Measurements from ENCODE around the gene SLC7A6OS.

The SLC7A6OS gene

DNA sequence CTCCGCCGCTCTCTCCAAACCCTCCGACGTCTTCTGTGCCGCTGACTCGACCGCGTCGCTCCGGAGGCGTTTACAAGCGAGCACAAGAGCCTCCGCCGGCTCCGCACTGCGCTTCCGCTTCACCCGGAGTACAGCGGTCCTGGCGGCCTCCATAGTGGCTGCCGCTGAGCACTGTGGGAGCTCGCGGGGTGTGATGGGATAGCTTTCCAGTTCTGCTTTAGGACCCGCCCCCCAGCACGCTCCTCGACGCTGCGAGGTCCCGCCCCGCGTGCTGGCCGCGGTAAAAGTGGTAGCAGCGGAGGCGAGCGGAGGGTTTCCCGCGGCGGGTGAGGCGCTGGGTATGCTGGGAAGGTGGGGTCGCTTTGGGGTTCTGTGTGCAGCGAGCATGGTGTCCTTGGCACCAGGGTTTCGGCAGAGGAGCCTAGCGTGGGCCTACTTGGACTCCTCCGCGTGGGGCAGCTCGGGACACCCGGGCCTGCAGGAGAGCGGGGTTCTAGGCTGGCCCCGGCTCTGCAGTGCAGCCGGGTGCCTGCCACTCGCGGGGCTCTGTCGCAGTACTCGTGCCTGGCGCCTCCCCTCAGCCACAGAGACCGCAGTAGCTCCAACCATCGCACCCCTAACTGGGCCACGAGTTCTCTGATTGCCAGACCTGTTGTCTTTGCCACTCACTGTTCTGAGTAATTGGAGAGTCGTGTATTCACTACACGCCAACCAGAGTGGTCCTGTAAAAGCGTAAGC lies at the start of gene SLC7A6OS, which contains the start of gene PRMT7:
TSS of gene SLC7A6OS (minus strand) at position 173 of the 738 bp plus-strand sequence. CDS start at position 153, 20 bp downstream.
TSS of gene PRMT7 (plus strand) at position 246 of the 738 bp plus-strand sequence. CDS start 4,961 bp downstream, outside the sequence.
- DNase-seq = peak; percentile 95

DNA sequence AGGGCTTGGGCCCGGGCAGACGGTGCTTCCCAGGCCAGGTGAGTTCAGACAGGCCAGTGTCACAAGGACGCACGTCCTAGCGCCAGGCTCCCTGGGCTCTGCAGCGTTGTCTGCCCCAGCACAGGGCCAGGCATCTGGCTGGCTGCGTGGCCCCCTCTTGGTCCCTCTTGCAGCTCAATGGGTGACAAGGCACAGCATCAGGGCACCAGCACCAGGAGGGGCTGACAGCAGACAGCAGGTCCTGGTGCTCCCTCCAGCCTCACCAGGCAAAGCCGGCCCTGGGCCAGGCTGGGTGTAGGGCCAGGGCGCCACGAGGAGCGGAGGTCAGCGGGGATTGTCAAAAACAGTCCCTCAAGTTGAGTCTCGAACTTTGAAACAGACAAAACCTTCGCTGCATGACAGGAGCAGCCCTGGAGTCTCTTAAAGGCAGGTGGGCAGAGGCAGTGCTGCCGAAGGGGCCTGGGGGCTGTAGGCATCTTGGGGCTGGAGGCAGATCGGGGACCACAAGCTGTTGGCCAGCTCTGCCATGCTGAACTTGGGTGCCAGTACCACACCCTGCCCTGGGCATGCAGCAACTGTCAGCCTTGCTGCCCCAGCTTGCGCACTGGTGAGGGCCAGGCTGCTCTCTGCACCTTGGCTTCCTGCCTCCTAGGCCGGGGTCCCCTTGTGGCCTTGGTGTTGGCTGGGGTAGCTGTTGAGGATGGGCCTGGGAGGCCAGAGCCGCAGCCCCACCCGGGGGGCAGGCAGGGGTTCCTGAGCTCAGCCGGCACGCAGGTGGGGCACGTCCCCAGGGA lies 48.8 kb upstream of the SLC7A6OS start:
- DNase-seq = no peak

GRCh38 chr16:68358951-68359350 lies 48.2 kb upstream of the SLC7A6OS start:
- no peak for DNase-seq

- DNase-seq = no peak
Measured at GRCh38 chr16:68357923-68358322, 47.2 kb upstream of the SLC7A6OS start.

- no peak for DNase-seq
Measured at GRCh38 chr16:68357521-68357922, 46.8 kb upstream of the SLC7A6OS start.

DNA sequence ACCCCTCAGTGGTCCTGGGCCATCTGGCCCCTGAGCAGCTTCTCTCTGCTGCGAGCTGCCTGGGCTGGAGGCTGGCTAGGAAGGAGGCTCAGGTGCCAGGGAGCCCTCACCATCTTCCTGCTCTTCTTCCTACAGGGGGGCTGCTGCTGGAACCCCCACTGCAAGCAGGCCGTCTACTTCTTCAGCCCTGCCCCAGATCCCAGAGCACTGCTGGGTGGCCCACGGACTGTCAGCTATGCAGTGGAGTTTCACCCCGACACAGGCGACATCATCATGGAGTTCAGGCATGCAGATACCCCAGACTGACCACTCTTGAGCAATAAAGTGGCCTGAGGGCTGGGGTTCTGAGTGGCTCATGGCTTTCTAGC lies 46.2 kb upstream of the SLC7A6OS start:
- no peak for DNase-seq

GRCh38 chr16:68356249-68356918 lies 45.6 kb upstream of the SLC7A6OS start:
- no peak for DNase-seq

DNA sequence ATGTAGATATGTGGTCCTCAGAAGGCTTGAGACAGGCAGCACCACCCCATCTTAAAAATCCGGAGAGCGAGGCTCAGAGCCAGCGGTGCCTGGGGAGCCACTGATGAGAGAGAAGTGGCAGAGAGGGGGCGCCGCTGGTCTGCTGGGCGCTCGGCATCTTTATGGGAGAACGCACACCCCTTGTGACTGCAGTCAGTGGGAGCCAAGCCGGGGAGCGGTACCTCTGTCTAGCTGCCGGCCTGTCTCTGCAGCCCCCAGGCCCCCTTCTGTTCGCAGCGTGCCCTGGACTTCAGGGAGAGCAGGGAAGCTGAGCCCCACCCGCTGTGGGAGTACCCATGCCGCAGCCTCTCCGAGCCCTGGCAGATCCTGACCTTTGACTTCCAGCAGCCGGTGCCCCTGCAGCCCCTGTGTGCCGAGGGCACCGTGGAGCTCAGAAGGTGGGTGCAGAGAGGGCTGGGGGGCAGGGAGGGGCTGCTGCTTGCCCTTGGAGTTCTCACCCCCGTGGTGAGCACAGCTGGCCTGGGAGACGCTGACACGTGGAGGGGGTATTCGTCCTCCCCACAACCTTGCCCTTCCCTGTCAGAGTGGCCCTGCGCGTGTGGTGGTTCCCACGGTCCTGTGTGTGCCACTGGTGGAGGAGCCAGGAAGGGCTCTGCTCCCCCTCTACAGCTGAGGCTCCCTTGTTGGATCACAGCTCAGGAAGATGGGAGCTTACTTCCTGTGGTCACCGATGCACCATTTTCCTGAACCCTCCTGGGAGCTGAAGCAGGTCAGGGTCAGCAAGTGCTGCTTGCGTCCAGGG lies 44.9 kb upstream of the SLC7A6OS start:
- DNase-seq = no peak

GRCh38 chr16:68354816-68355215 lies 44.1 kb upstream of the SLC7A6OS start:
- DNase-seq = no peak

DNA sequence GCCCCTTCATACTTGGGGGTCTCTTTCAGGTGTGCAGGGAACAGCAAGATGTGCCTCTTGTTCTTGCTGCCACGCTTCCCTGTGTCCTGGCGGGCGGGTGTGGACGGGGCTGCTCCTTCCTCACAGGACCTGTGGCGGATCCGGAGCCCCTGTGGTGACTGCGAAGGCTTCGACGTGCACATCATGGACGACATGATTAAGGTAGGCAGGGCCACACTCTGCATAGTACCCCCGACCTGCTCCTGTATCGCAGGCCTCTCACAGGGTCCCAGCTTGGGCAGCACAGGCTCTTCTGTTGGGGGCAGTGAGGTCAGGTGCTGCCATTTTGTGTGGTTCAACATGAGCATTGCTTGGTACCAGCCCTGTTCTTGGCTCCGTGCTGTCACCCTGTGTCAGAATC lies 42.6 kb upstream of the SLC7A6OS start:
- DNase-seq = no peak

- DNase-seq = no peak
Measured at GRCh38 chr16:68351991-68352431, 41.3 kb upstream of the SLC7A6OS start.

DNA sequence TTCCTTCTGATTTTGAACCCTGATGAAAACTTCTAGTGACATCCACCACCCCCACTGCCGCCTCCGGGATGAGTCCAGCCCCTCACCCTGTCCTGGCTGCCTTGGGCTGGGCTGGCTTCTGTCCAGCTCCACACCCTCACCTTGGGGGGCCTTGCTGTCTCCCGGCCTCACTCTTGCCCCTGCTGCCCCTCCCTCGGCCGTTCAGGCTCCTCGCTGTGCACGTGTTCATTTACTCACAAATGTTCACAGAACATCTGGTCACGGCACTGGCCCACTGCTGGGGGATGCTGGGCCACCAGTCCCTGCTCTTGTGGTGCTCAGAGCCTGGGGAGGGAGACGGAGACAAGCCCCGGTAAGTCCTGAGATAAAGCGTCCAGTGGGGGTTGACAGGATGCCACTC lies 40.7 kb upstream of the SLC7A6OS start:
- DNase-seq = no peak

DNA sequence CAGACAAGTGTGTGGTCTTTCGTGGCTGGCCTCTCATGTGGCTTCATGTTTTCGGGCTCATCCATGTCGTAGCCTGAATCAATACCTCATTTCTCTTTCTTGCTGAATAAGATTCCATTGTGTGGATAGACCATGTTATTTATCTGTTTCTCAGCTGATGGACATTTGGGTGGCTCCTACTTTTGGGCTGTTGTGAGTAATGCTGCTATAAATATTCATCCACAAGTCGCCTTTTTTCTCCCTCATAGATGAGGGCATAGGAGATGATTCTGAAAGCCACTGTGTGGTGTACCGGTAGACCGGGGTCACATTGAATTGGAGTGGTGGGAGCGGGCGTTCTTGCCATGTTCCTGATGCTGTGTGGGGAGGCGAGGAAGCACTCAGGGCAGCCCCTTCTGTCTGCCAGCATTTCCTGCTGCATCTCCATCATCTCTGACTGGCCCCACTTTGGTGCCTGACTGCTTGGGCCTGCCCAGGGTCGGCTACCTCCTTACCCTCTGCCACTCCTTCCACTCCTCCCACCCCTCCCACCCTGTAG lies 40.1 kb upstream of the SLC7A6OS start:
- no peak for DNase-seq

DNA sequence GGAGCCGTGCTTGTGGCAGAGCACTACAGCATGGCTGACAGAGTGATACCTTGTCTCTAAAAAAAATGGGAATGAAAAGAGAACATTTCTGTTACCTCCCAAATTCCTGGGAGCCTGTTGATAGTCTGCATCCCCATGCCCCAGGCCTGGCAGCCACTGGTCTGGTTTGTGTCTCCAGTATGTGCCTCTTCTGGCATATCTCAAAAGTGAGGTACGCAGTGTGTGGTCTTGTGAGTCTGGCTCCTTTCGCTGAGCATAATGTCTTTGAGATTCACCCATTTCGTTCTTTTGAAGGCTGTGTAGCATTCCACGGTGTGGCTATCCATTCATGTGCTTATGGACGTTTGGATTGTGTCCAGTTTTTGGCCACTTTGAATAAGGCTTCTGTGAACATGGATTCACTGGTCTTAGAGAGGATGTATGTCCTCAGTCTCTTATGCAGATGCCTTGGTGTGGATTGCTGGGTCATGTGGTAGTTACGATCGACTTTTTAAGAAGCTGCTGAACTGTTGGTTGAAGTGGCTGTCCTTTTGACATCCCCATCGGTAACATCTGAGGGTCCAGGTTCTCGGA lies 39.2 kb upstream of the SLC7A6OS start:
- DNase-seq = no peak

DNA sequence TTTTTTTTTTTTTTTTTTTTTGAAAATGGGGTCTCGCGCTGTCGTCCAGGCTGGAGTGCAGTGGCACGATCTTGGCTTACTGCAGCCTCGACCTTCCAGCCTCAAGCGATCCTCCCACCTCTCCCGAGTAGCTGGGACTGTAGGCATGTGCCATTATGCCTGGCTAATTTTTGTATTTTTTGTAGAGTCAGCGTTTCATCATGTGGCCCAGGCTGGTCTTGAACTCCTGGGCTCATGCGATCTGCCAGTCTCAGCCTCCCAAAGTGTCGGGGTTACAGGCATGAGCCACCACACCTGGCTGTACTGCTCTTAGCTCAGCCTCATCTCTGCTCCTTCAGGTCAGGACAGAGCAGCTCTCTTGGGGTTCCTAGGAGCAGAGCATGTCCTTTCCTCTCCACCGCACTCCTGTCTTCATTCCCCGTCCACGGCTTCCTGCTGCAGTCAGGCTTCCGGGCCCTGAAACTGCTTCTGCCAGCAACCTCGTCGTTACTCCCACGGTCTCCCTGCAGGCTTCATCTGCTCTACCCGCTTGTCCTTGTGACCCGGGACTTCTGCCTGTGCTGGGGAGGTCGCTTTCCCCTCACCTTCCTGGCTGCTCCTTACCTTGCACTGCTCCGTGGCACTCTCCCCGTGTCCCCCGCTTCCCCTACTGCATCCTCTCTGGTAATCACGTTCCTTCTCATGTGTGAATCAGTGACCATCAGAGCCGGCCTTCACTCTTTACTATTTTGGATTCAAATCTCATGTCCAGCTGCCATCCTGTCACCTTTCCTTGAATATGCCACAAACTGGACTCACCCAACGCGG lies 38.1 kb upstream of the SLC7A6OS start:
- DNase-seq = no peak

GRCh38 chr16:68347605-68348004 lies 36.9 kb upstream of the SLC7A6OS start:
- no peak for DNase-seq

- no peak for DNase-seq
Measured at GRCh38 chr16:68346892-68347480, 36.2 kb upstream of the SLC7A6OS start.

DNA sequence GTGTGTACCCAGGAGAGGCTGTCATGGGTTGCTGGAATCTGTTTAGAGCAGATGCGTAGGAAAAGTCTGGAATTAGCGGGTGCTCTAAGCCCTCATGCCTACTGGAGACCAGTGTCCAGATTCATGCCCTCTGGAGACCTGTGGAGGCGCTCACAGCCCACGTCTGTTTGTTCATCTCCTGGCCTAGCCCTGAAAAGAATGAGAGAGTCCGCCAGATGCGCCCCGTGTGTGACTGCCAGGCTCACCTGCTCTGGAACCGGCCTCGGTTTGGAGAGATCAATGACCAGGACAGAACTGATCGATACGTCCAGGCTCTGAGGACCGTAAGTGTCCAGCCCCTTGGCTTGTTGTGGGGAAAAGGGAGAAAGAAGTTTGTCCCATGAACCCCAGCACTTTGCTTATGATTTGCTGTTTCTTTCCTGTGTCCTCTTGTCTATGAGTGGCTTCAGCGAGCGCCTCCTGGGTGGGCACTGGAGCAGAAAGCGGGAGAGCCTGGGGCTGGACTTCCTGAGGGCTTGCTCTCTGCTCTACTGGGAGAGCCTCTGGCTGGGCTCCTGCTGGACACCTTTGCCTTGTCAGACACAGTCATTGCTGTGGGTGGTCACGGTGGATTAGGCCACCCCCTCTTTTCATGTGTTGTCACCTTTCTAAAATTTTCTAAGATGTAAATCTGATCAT lies 35.4 kb upstream of the SLC7A6OS start:
- no peak for DNase-seq

DNA sequence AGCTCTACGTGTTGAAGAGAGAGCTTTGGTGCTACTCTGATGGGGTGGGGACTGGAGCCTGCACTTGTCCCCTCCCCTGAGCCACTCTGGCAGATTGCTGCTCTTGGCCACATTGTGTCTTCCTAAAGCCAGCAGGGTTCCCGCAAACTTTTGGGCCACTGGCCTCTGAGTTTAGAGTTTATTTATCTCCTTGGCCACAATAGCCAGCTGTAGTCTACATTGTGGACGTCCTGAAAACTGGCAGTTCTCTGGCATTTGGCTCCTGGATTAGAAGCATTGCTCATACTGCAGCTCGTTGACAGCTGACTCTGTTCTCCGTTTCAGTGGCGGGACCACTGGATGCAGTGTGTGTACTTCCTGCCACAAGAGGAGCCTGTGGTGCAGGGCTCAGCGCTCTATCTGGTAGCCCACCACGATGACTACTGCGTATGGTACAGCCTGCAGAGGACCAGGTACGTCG lies 34.6 kb upstream of the SLC7A6OS start:
- DNase-seq = no peak

DNA sequence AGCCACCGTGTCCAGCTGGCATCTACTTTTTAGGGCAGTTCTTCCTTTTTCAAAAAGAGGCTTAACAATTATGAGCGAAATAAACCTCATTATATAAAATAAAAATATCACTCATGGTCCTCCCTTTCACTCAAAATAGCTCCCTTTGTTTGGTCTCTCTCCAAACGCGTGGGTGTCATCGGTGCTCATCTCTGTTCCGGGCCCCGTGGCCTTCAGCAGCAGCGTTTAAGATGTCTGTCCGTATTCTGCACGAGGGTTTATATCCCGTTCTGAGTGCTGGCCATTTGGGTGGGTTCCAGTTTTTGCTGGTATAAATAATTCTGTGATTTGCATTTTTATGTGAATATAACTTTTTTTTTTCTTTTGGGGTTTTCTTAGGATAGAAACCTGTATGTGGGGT lies 33.5 kb upstream of the SLC7A6OS start:
- DNase-seq = no peak
